Measurements from ENCODE around the gene MUC5B.

- TF ChIP-seq, protein P1, sequence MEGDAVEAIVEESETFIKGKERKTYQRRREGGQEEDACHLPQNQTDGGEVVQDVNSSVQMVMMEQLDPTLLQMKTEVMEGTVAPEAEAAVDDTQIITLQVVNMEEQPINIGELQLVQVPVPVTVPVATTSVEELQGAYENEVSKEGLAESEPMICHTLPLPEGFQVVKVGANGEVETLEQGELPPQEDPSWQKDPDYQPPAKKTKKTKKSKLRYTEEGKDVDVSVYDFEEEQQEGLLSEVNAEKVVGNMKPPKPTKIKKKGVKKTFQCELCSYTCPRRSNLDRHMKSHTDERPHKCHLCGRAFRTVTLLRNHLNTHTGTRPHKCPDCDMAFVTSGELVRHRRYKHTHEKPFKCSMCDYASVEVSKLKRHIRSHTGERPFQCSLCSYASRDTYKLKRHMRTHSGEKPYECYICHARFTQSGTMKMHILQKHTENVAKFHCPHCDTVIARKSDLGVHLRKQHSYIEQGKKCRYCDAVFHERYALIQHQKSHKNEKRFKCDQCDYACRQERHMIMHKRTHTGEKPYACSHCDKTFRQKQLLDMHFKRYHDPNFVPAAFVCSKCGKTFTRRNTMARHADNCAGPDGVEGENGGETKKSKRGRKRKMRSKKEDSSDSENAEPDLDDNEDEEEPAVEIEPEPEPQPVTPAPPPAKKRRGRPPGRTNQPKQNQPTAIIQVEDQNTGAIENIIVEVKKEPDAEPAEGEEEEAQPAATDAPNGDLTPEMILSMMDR (IDR thresholded peaks at IDR 0.05; ENCODE audit: low read length), result no peak
- no peak for TF ChIP-seq EZH2 (IDR thresholded peaks at IDR 0.05; ENCODE audit: borderline replicate concordance, low read length)
These were observed 1.2 kb downstream of the MUC5B start for GRCh38 chr11:1224111-1224490.

All from OCI-LY1 (cell line).